Upper lobe of left lung (tissue), 6 donors: ENCODE results near the gene STK39. TPM values are rescaled to one million over a fixed set of nuclear protein-coding genes. Genes with fewer than 3 reads are reported as not detected.

ENCODE experiments used
- ATAC-seq, 2 donors: fragments of 200-7000 bp; cut with Tn5 transposase; one replicate each; pipeline ENCODE4 v1.9.1; 2022; ENCODE audit warnings: mild to moderate bottlenecking in 2 of 2, moderate library complexity in 2 of 2; ENCODE audit not compliant: low FRiP score in 2 of 2
- DNase-seq, 2 donors: peaks; one replicate each; pipeline ENCODE4 v3.0.0-alpha.2; 2019 to 2020
- H3K27ac ChIP-seq, 4 donors: fragments of 200-600 bp; sonication (generic); one replicate each; pipeline ENCODE4 v1.5.1; 2016 to 2019
- H3K27me3 ChIP-seq, 4 donors: fragments of 200-600 bp; sonication (generic); one replicate each; pipeline ENCODE4 v1.5.1; 2017 to 2019
- H3K36me3 ChIP-seq, 4 donors: fragments of 200-600 bp; sonication (generic); one replicate each; pipeline ENCODE4 v1.5.1; 2016 to 2019
- H3K4me1 ChIP-seq, 4 donors: fragments of 200-600 bp; sonication (generic); one replicate each; pipeline ENCODE4 v1.5.1; 2018 to 2019
- H3K4me3 ChIP-seq, 4 donors: fragments of 200-600 bp; sonication (generic); one replicate each; pipeline ENCODE4 v1.5.1; 2017 to 2019; ENCODE audit warnings: mild to moderate bottlenecking in 2 of 4, moderate library complexity in 1 of 4
- H3K9me3 ChIP-seq, 4 donors: fragments of 200-600 bp; sonication (generic); one replicate each; pipeline ENCODE4 v1.5.1; 2018 to 2019
- CTCF ChIP-seq, 6 experiments: fragments of 450-650 bp in 4 of 6; fragments of 200-600 bp in 2 of 6; sonication (generic) in 2 of 6; IDR thresholded peaks; one replicate each; pipeline ENCODE4 v1.5.1; 2016 to 2019; ENCODE audit warnings: antibody characterized with exemption in 6 of 6
- EP300 ChIP-seq, 4 donors: sonication (generic); formaldehyde crosslinking; IDR thresholded peaks; one replicate each; pipeline ENCODE4 v1.5.1; 2017; ENCODE audit warnings: antibody characterized with exemption in 4 of 4, control low read depth in 2 of 4
- POLR2A ChIP-seq, 4 donors: fragments of 450-650 bp; IDR thresholded peaks; one replicate each; pipeline ENCODE4 v1.5.1; 2016 to 2017; ENCODE audit warnings: antibody characterized with exemption in 4 of 4, mild to moderate bottlenecking in 2 of 4
- POLR2AphosphoS5 ChIP-seq, 2 donors: sonication (generic); formaldehyde crosslinking; IDR thresholded peaks; one replicate each; pipeline ENCODE4 v1.5.1; 2017; ENCODE audit warnings: antibody characterized with exemption in 2 of 2
- WGBS, 2 donors: methylation state at CpG; one replicate each; pipeline ENCODE4 v1.1.5; 2017 to 2018; 5-methylcytosine and 5-hydroxymethylcytosine counted together
- total RNA-seq, 6 donors: library from RNA; depleted of rRNA in 4 of 6; stranded (reverse); fragments of >200 nt in 4 of 6; gene quantifications; one replicate each; pipeline versions ENCODE4 v1.1.0 to v1.2.1, GENCODE V29; 2016 to 2021
- donor health status: DM: no; HTN: no; CAD: no; lungs with moderate emphysema.
- donor health status: DM: no; HTN: yes; CAD: no; lungs with severe emphysema.

STK39 gene
- total RNA-seq, 6 donors from 2014 or later: 7.9 to 18.8 (median 12.1) TPM

- no peak overlapping the region for H3K4me3 ChIP-seq
- WGBS, 2 donors: 80 to 87% methylated on average over 2 of the region's 2 CpGs
- H3K27ac ChIP-seq: no peak overlapping the region
- DNase-seq (no peak), ATAC-seq (no peak)
- no peaks in the 10 kb centered on the region for H3K36me3 ChIP-seq
- H3K27me3 ChIP-seq: no peaks in the 10 kb centered on the region
- no peaks in the 10 kb centered on the region for H3K9me3 ChIP-seq
- H3K4me1 ChIP-seq: peaks cover 0 to 2% (median 0%) of the 10 kb centered on the region in 4 donors
- TF ChIP-seq POLR2AphosphoS5 (IDR thresholded peaks at IDR 0.05) (no peak), CTCF (IDR thresholded peaks at IDR 0.05) (no peak), EP300 (IDR thresholded peaks at IDR 0.05) (no peak), POLR2A (IDR thresholded peaks at IDR 0.05) (no peak)
These were observed 72.6 kb downstream of the STK39 start for GRCh38 chr2:168174756-168175155.

GRCh38 chr2:168172071-168172470 is 75.3 kb downstream of the STK39 start:
- 91 to 97% methylated on average over 4 of the region's 4 CpGs for WGBS, 2 donors
- no peak overlapping the region for H3K27ac ChIP-seq
- no peak for ATAC-seq

GRCh38 chr2:168171059-168171762 is 76.2 kb downstream of the STK39 start:
- TF ChIP-seq POLR2A (IDR thresholded peaks at IDR 0.05): no peak
- no peak for TF ChIP-seq POLR2AphosphoS5 (IDR thresholded peaks at IDR 0.05)
- no peak for TF ChIP-seq CTCF (IDR thresholded peaks at IDR 0.05)
- TF ChIP-seq EP300 (IDR thresholded peaks at IDR 0.05): no peak
- ATAC-seq: peak in 1 of 2 donors; percentile 44
- 74 to 87% methylated on average over 7 of the region's 7 CpGs for WGBS, 2 donors

More at GRCh38 chr2:168172071-168172470, 75.3 kb downstream of the STK39 start:
- Histone ChIP-seq H3K9me3 (no peaks in the 10 kb centered on the region), H3K4me3 (no peak overlapping the region), H3K36me3 (no peaks in the 10 kb centered on the region), H3K27me3 (no peaks in the 10 kb centered on the region), H3K4me1 (peaks cover 0 to 2% (median 0%) of the 10 kb centered on the region in 4 donors)
- TF ChIP-seq CTCF (IDR thresholded peaks at IDR 0.05): no peak
- TF ChIP-seq POLR2A (IDR thresholded peaks at IDR 0.05): no peak
- no peak for TF ChIP-seq POLR2AphosphoS5 (IDR thresholded peaks at IDR 0.05)
- TF ChIP-seq EP300 (IDR thresholded peaks at IDR 0.05): no peak
- no peak for DNase-seq

GRCh38 chr2:168169097-168169745 is 78.2 kb downstream of the STK39 start:
- Histone ChIP-seq H3K27me3 (no peaks in the 10 kb centered on the region), H3K27ac (no peak overlapping the region), H3K4me1 (no peaks in the 10 kb centered on the region), H3K36me3 (no peaks in the 10 kb centered on the region), H3K4me3 (no peak overlapping the region), H3K9me3 (no peaks in the 10 kb centered on the region)
- no peak for ATAC-seq
- WGBS, 2 donors: 70 to 96% methylated on average over 4 of the region's 4 CpGs
- TF ChIP-seq EP300 (IDR thresholded peaks at IDR 0.05): no peak
- DNase-seq: no peak

More at GRCh38 chr2:168171059-168171762, 76.2 kb downstream of the STK39 start:
- H3K27ac ChIP-seq: no peak overlapping the region
- H3K27me3 ChIP-seq: no peaks in the 10 kb centered on the region
- no peaks in the 10 kb centered on the region for H3K36me3 ChIP-seq
- H3K4me1 ChIP-seq: peaks cover 0 to 2% (median 0%) of the 10 kb centered on the region in 4 donors
- no peak overlapping the region for H3K4me3 ChIP-seq
- H3K9me3 ChIP-seq: no peaks in the 10 kb centered on the region
- DNase-seq: no peak

GRCh38 chr2:168167511-168168263 is 79.7 kb downstream of the STK39 start:
- ATAC-seq (no peak), DNase-seq (no peak)
- no peak overlapping the region for H3K27ac ChIP-seq
- WGBS, 2 donors: 92 to 96% methylated on average over 3 to 4 of the region's 4 CpGs
- no peak overlapping the region for H3K4me3 ChIP-seq
- no peaks in the 10 kb centered on the region for H3K9me3 ChIP-seq
- H3K36me3 ChIP-seq: no peaks in the 10 kb centered on the region
- H3K27me3 ChIP-seq: no peaks in the 10 kb centered on the region
- H3K4me1 ChIP-seq: no peaks in the 10 kb centered on the region
- TF ChIP-seq POLR2A (IDR thresholded peaks at IDR 0.05): no peak
- TF ChIP-seq POLR2AphosphoS5 (IDR thresholded peaks at IDR 0.05): no peak
- no peak for TF ChIP-seq EP300 (IDR thresholded peaks at IDR 0.05)
- no peak for TF ChIP-seq CTCF (IDR thresholded peaks at IDR 0.05)
